Measurements from ENCODE around the gene GNG4. TPM values are rescaled to one million over a fixed set of nuclear protein-coding genes. Genes with fewer than 3 reads are reported as not detected.

The GNG4 gene
- total and polyA plus RNA-seq, 10 of the 15 experiments (the other 5 are each of a cell fraction or from before 2014, with no cell fraction given): 0.03 to 0.15 (median 0.15) TPM; not detected in 7

GRCh38 chr1:235599536-235599935, 50.0 kb downstream of the GNG4 start (continued):
- no peak for TF ChIP-seq STAT1 (conservative IDR thresholded peaks at IDR 0.05)
- TF ChIP-seq EP300 (IDR thresholded peaks at IDR 0.05; ENCODE audit: borderline replicate concordance in 1 of 2, control insufficient read depth in 1 of 2, low read depth in 2 of 2, low read length in 2 of 2): no peak

GRCh38 chr1:235597867-235598553, 51.6 kb downstream of the GNG4 start:
- no peak for FAIRE-seq

More at GRCh38 chr1:235597867-235598553, 51.6 kb downstream of the GNG4 start:
- Histone ChIP-seq H3K4me1 (ENCODE audit: control insufficient read depth, insufficient read depth, low read length) (no peaks in the 10 kb centered on the region), H3K4me2 (ENCODE audit: control insufficient read depth, insufficient read depth) (no peak overlapping the region), H2AFZ (ENCODE audit: control insufficient read depth, low read depth, low read length) (no peak overlapping the region), H3K27me3 (replicated peaks in 1 of 2; ENCODE audit: control insufficient read depth in 2 of 2, insufficient read depth in 2 of 2, low read length in 1 of 2) (no peaks in the 10 kb centered on the region), H3K36me3 (ENCODE audit: control insufficient read depth in 2 of 2, insufficient read depth in 2 of 2, low read length in 1 of 2) (no peaks in the 10 kb centered on the region), H4K20me1 (ENCODE audit: control insufficient read depth, insufficient read depth) (no peaks in the 10 kb centered on the region), H3K4me3 (no peak overlapping the region), H3K9me3 (replicated peaks; ENCODE audit: control insufficient read depth, insufficient read depth, low read length) (no peaks in the 10 kb centered on the region; the same call in 2 of the 3 replicates), H3K79me2 (ENCODE audit: control insufficient read depth, insufficient read depth, low read length) (no peaks in the 10 kb centered on the region), H3K27ac (ENCODE audit: control insufficient read depth, insufficient read depth) (no peak overlapping the region), H3K9ac (ENCODE audit: control insufficient read depth, insufficient read depth, low read length) (no peak overlapping the region)
- ChIA-PET POLR2A (no interaction called here), RAD21 (ENCODE audit: unreplicated experiment) (interaction anchor here (0.8 to 2.0 kb wide), 2 partner anchors 184 to 245 kb away, joined by 3 to 10 read pairs; no protein-coding TSS in a partner anchor), CTCF (interaction anchor here (0.6 to 3.4 kb wide), 10 partner anchors 14 to 417 kb away, joined by 3 to 17 read pairs (median 3); no protein-coding TSS in a partner anchor), SMC1A (ENCODE audit: uncharacterized antibody, unreplicated experiment) (interaction anchor here (0.7 to 3.4 kb wide), 5 partner anchors 69 to 1267 kb away, joined by 3 to 13 read pairs (median 3); no protein-coding TSS in a partner anchor)
- in situ Hi-C loops (cut with MboI) (no loop called here), intact Hi-C loops (cut with micrococcal nuclease; ENCODE audit: unreplicated experiment) (no loop called here)
- ATAC-seq: peak; percentile 42; the same call in 2 of the 3 replicates
- DNase-seq (ENCODE audit: low read depth, low spot score): no peak
- no peak for TF ChIP-seq CHD1 (IDR thresholded peaks at IDR 0.05; ENCODE audit: low read depth, low read length)
- no peak for TF ChIP-seq NRF1 (conservative IDR thresholded peaks at IDR 0.05; ENCODE audit: low read depth, low read length)
- TF ChIP-seq KDM1A (IDR thresholded peaks at IDR 0.05; ENCODE audit: borderline replicate concordance): no peak
- TF ChIP-seq CTCF (IDR thresholded peaks at IDR 0.05 in 2 of 3, conservative IDR thresholded peaks at IDR 0.05 in 1 of 3; ENCODE audit: control insufficient read depth in 2 of 3, extremely low read depth in 1 of 3, insufficient read depth in 1 of 3, low read depth in 3 of 3, low read length in 3 of 3): peak; percentile 13 to 41 (median 35); a peak in 5 of 6 replicates
- no peak for TF ChIP-seq CREM (IDR thresholded peaks at IDR 0.05; ENCODE audit: low read depth)
- BruUV-seq (replicated peaks): no TSS peak
- 43% methylated on average over 7 of the region's 7 CpGs for WGBS (ENCODE audit: insufficient coverage, insufficient replicate concordance, low lambda C conversion rate, missing lambda C conversion rate)
